B cell (primary cell): ENCODE data around the gene GSDMA.

Source experiments
- CTCF ChIP-seq: fragments of 200-600 bp; IDR thresholded peaks from one replicate; pipeline ENCODE4 v1.8.0; 2022; ENCODE audit warnings: antibody characterized with exemption, mild to moderate bottlenecking
- EZH2 ChIP-seq: IDR thresholded peaks from 2 replicates; pipeline ENCODE4 v1.6.1; 2012; ENCODE audit warnings: borderline replicate concordance, low read depth, mild to moderate bottlenecking, moderate library complexity, low read length; ENCODE audit not compliant: insufficient read depth, poor library complexity, severe bottlenecking

GRCh38 chr17:40017422-40018080, 54.7 kb downstream of the GSDMA start:
- no peak for TF ChIP-seq CTCF
- no peak for TF ChIP-seq EZH2
